AG09309 (cell line): Measurements from ENCODE around the gene KLK6.
"Not testable (repeated sequence)": the region's sequence is repeated elsewhere in the genome, so short reads cannot be mapped to it uniquely, and the experiment has no call there.

Source experiments
- DNase-seq: peaks from one replicate; pipeline ENCODE4 v3.0.0-alpha.2; 2010; ENCODE audit warnings: low read depth
- H3K4me3 ChIP-seq: 2 replicates; pipeline ENCODE4 v1.5.1; 2011; ENCODE audit warnings: mild to moderate bottlenecking, low read depth, low read length, moderate library complexity; ENCODE audit not compliant: control insufficient read depth
- TF ChIP-seq, protein P1 (sequence below): IDR thresholded peaks from 2 replicates; pipeline ENCODE4 v1.5.1; 2011; ENCODE audit warnings: mild to moderate bottlenecking, low read depth, low read length, inconsistent platforms; ENCODE audit not compliant: insufficient read depth, control insufficient read depth; ENCODE audit errors: missing control alignments

KLK6 gene

DNA sequence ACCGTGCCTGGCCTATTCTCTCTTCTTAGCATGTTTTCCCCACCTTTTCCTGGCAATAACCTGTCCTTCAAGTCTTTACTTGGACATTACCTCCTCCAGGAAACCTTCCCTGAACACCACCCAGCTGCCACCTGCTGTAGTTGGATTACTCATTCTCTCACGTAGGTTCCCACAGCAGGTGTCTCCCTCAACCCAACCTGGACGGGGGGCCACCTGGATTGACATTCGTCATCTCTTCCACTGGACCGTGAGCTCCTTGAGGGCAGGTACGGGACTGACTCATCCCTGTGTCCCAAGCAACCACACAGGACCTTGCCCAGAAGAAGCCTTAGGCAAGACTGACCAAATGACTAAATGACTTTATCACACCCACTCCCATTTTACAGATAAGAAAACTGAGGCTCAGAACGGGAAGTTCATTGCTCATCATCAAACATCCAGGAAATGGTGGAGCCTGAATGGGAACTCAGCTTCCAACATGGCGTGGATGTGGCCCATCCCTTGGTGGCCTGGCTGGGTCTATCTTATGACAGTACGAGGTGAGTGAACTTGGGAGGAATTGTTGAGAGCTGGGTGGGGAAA lies 3.5 kb upstream of the KLK6 start:
- H3K4me3 ChIP-seq, result no peak overlapping the region
- TF ChIP-seq, protein P1, sequence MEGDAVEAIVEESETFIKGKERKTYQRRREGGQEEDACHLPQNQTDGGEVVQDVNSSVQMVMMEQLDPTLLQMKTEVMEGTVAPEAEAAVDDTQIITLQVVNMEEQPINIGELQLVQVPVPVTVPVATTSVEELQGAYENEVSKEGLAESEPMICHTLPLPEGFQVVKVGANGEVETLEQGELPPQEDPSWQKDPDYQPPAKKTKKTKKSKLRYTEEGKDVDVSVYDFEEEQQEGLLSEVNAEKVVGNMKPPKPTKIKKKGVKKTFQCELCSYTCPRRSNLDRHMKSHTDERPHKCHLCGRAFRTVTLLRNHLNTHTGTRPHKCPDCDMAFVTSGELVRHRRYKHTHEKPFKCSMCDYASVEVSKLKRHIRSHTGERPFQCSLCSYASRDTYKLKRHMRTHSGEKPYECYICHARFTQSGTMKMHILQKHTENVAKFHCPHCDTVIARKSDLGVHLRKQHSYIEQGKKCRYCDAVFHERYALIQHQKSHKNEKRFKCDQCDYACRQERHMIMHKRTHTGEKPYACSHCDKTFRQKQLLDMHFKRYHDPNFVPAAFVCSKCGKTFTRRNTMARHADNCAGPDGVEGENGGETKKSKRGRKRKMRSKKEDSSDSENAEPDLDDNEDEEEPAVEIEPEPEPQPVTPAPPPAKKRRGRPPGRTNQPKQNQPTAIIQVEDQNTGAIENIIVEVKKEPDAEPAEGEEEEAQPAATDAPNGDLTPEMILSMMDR, result no peak
- no peak for DNase-seq

DNA sequence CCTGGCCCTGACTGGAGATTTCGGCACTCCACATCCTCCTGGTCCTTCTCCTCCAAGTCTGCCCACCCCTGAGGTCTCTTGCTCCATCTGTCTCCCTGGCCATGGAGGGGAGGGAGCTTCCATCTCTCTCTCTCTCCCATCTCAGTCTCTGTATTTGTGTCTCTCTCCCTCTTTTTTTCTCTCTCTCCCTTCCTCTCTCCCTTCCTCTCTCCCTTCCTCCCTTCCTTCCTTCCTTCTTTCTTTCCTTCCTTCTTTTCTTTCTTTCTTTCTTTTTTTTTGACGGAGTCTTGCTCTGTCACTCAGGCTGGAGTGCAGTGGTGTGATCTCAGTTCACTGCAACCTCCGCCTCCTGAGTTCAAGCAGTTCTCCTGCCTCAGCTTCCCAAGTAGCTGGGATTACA lies 419 bp upstream of the KLK6 start:
- not testable (repeated sequence) for H3K4me3 ChIP-seq, DNase-seq

DNA sequence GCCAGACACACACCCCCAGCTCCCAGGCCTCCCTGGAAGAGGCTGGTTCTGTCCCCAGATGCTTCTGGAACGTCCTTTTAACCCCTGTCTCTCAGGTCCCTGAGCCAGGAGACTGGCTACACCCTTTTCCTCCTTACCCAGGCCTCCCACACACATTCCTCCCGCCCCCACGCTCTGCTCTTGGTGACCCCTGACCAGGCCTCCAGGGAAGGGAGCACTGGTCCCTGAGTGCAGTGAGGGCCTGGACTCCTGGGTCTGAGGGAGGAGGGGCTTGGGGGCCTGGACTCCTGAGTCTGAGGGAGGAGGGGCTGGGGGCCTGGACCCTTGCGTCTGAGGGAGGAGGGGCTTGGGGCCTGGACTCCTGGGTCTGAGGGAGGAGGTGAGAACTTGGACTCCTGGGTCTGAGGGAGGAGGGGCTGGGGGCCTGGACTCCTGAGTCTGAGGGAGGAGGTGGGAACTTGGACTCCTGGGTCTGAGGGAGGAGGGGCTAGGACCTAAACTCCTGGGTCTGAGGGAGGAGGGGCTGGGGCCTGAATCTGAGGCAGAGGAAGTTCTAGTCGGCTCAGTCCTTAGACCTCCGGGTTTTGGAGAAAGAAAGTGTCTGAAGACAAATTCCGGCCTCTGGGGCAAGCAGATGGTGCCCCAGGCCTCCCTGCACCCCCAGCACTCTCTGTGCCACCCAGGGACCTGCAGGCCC lies 527 bp downstream of the KLK6 start:
- no peak for DNase-seq
- no peak overlapping the region for H3K4me3 ChIP-seq
- TF ChIP-seq, protein P1, result no peak

GRCh38 chr19:50967929-50968715 lies 1.3 kb downstream of the KLK6 start:
- TF ChIP-seq, protein P1, result no peak
- no peak overlapping the region for H3K4me3 ChIP-seq
- DNase-seq, result no peak

- H3K4me3 ChIP-seq, result no peak overlapping the region
- no peak for DNase-seq
- TF ChIP-seq, protein P1, result no peak
These were observed 5.1 kb downstream of the KLK6 start for GRCh38 chr19:50964266-50964665.

DNA sequence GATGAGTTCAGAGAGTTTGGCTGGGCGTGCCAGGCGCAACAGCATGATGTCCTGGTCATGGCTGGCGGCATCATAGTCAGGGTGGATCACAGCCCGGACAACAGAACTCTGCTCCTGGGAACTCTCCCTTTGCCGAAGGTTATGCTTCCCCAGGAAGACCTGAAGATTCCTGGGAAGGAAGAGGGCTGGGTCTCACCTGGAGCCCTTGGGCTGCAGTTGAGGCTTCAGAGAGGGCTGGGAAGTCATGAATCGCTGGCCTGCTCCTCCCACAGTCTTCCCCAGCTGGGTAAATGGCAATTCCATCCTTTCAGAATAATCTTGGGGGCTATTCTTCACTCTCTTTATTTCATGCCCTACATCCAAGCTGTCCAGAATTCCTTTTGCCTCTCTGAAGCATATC lies 6.0 kb downstream of the KLK6 start:
- no peak for DNase-seq
- TF ChIP-seq, protein P1, result no peak
- H3K4me3 ChIP-seq, result no peak overlapping the region

- DNase-seq, result no peak
- TF ChIP-seq, protein P1, result no peak
- H3K4me3 ChIP-seq, result no peak overlapping the region
These were observed 7.1 kb downstream of the KLK6 start for GRCh38 chr19:50962245-50962644.
